Activated CD4-positive, alpha-beta T cell treated with anti-CD3 and anti-CD28 coated beads for 36 hours (primary cell): ENCODE measurements around the gene CD226. TPM values are rescaled to one million over a fixed set of nuclear protein-coding genes. Genes with fewer than 3 reads are reported as not detected.
"Not testable (repeated sequence)": the region's sequence is repeated elsewhere in the genome, so short reads cannot be mapped to it uniquely, and the experiment has no call there.

Source experiments
- ATAC-seq: fragments of 200-7000 bp; cut with Tn5 transposase; one replicate; pipeline ENCODE4 v1.10.0; 2021; ENCODE audit warnings: mild to moderate bottlenecking, moderate library complexity
- CTCF ChIA-PET: fragments of 350-600 bp; sonication (Branson Sonifier 250); formaldehyde crosslinking; loops from one replicate; lab custom pipeline; 2021; ENCODE audit warnings: antibody characterized with exemption; lab: Charles Lee
- POLR2A ChIA-PET: fragments of 350-600 bp; sonication (Branson Sonifier 250); formaldehyde crosslinking; loops from one replicate; lab custom pipeline; 2021; ENCODE audit warnings: antibody characterized with exemption, inconsistent platforms; lab: Charles Lee
- DNase-seq: peaks from one replicate; pipeline ENCODE4 v3.0.0-alpha.2; 2020
- H3K27ac Mint-ChIP-seq: one replicate; pipeline ENCODE4 v1.8.0; 2021; ENCODE audit warnings: mixed read lengths
- H3K27me3 Mint-ChIP-seq: one replicate; pipeline ENCODE4 v1.8.0; 2021; ENCODE audit warnings: mixed read lengths
- H3K36me3 Mint-ChIP-seq: one replicate; pipeline ENCODE4 v1.8.0; 2021; ENCODE audit warnings: low read depth, mixed read lengths
- H3K4me1 Mint-ChIP-seq: one replicate; pipeline ENCODE4 v1.8.0; 2021; ENCODE audit warnings: mixed read lengths
- H3K4me3 Mint-ChIP-seq: one replicate; pipeline ENCODE4 v1.8.0; 2021; ENCODE audit warnings: mild to moderate bottlenecking, moderate library complexity, mixed read lengths
- H3K9me3 Mint-ChIP-seq: one replicate; pipeline ENCODE4 v1.8.0; 2021; ENCODE audit warnings: low read depth, mixed read lengths
- intact Hi-C, 2 experiments: fragments of 100-400 bp; cut with DNase I in 1 of 2; cut with micrococcal nuclease in 1 of 2; formaldehyde crosslinking; loops; one replicate each; pipeline versions ENCODE4 v1.14.2 to v1.15.1; 2022 to 2024; cut with DNase I, micrococcal nuclease
- total RNA-seq, 2 experiments: library from RNA; stranded (reverse); gene quantifications; one replicate each; pipeline ENCODE4 v1.2.3, GENCODE V29; 2021

Gene CD226
- total RNA-seq, 2 experiments from 2014 or later, result 53.3 to 56.9 TPM

DNA sequence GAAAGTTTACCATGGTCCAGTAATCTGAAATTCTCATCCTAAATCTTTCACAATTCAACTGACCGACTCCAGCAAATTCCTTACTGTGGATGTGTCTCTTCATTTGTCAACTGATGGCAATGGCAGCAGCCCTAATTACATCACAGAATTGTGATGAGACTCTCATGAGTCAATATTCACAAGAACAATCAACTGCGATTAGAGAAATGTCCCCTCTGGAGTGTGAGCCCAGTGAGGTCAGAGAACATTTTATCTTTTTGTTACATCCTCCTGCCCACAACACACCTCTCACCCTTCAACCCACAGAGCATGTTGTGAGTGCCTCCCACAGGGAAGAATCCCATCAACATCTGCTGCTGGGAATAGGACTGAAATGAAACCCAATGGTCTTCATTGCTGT is 73.6 kb downstream of the CD226 start:
- CTCF ChIA-PET, result interaction anchor here (1.5 to 3.6 kb wide), 2 partner anchors 8 to 85 kb away, joined by 6 to 11 read pairs; no protein-coding TSS in a partner anchor
- peaks cover 63% of the 10 kb centered on the region for H3K36me3 Mint-ChIP-seq
- peak overlapping the region; percentile 12 for H3K27ac Mint-ChIP-seq
- H3K9me3 Mint-ChIP-seq, result no peaks in the 10 kb centered on the region
- H3K4me3 Mint-ChIP-seq, result no peak overlapping the region
- DNase-seq, result no peak
- no peaks in the 10 kb centered on the region for H3K27me3 Mint-ChIP-seq
- peaks cover 41% of the 10 kb centered on the region for H3K4me1 Mint-ChIP-seq
- intact Hi-C loops, result no loop called here
- no peak for ATAC-seq
- POLR2A ChIA-PET, result no interaction called here

- no peaks in the 10 kb centered on the region for H3K27me3 Mint-ChIP-seq
- ChIA-PET POLR2A (no interaction called here), CTCF (interaction anchor here (3.6 kb wide), 1 partner anchor 10 kb away, joined by 11 read pairs; no protein-coding TSS in a partner anchor)
- ATAC-seq (no peak), DNase-seq (no peak)
- H3K4me3 Mint-ChIP-seq, result no peak overlapping the region
- H3K9me3 Mint-ChIP-seq, result no peaks in the 10 kb centered on the region
- H3K27ac Mint-ChIP-seq, result no peak overlapping the region
- H3K36me3 Mint-ChIP-seq, result peaks cover 58% of the 10 kb centered on the region
- intact Hi-C loops, result no loop called here
- peaks cover 32% of the 10 kb centered on the region for H3K4me1 Mint-ChIP-seq
Observed at GRCh38 chr18:69872661-69873060, 75.0 kb downstream of the CD226 start.

DNA sequence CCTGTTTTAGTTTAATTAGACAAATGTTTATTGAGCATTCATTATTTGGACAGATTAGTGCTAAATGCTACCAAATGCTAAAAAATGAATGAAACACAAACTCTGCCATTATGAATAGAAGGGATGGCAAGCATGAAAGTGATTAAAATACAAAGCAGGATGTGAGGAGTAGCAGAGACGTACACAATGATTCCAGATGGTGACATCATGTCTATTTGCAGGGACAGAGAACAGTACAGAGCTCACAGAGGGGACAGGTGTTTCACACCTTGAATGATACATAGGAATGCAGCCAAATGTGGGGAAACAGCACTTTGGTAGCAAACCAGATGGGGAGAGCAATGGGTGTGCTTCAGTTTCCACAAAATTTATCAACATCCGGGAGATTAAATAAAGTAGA is 76.3 kb downstream of the CD226 start:
- peak overlapping the region; percentile 45 for H3K27ac Mint-ChIP-seq
- no peak for DNase-seq
- intact Hi-C loops, result no loop called here
- H3K27me3 Mint-ChIP-seq, result no peaks in the 10 kb centered on the region
- ChIA-PET CTCF (interaction anchor here (0.7 to 3.6 kb wide), 3 partner anchors 11 to 288 kb away, joined by 3 to 11 read pairs (median 3); no protein-coding TSS in a partner anchor), POLR2A (no interaction called here)
- H3K4me1 Mint-ChIP-seq, result peaks cover 27% of the 10 kb centered on the region
- no peak for ATAC-seq
- no peak overlapping the region for H3K4me3 Mint-ChIP-seq
- H3K36me3 Mint-ChIP-seq, result peaks cover 51% of the 10 kb centered on the region
- no peaks in the 10 kb centered on the region for H3K9me3 Mint-ChIP-seq

GRCh38 chr18:69870736-69871135 is 76.9 kb downstream of the CD226 start:
- no peak overlapping the region for H3K27ac Mint-ChIP-seq
- ChIA-PET POLR2A (no interaction called here), CTCF (interaction anchor here (0.6 to 3.6 kb wide), 4 partner anchors 12 to 288 kb away, joined by 3 to 11 read pairs (median 3); no protein-coding TSS in a partner anchor)

DNA sequence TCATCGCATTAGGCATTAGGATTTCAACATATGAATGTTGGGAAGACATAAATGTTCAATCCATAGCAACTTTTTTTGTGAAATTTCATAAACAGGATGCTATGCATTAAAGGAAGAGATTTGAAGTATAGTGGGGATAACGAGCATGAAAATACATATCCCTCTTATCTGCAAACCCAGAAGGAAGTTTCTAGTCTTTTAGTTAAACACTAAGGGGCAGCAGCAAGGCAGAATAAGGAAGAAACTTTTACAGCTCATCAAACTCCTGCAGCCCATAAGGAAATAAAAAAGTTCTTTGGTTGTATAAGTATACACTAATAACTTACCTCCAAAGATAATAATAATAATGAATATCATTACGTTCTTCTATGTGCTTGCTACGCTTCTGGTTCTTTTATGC is 81.5 kb downstream of the CD226 start:
- ChIA-PET CTCF (no interaction called here), POLR2A (no interaction called here)
- Mint-ChIP-seq H3K27me3 (no peaks in the 10 kb centered on the region), H3K27ac (no peak overlapping the region), H3K4me1 (peaks cover 12% of the 10 kb centered on the region), H3K36me3 (peaks cover 52% of the 10 kb centered on the region), H3K9me3 (no peaks in the 10 kb centered on the region), H3K4me3 (no peak overlapping the region)
- intact Hi-C loops, result no loop called here
- ATAC-seq, result no peak
- DNase-seq, result no peak

More at GRCh38 chr18:69870736-69871135, 76.9 kb downstream of the CD226 start:
- Mint-ChIP-seq H3K4me1 (peaks cover 25% of the 10 kb centered on the region), H3K9me3 (no peaks in the 10 kb centered on the region), H3K27me3 (no peaks in the 10 kb centered on the region), H3K4me3 (no peak overlapping the region), H3K36me3 (peaks cover 53% of the 10 kb centered on the region)
- ATAC-seq (no peak), DNase-seq (no peak)
- intact Hi-C loops, result no loop called here

- no peak for ATAC-seq
- H3K27me3 Mint-ChIP-seq, result no peaks in the 10 kb centered on the region
Observed at GRCh38 chr18:69865776-69866175, 81.9 kb downstream of the CD226 start.

DNA sequence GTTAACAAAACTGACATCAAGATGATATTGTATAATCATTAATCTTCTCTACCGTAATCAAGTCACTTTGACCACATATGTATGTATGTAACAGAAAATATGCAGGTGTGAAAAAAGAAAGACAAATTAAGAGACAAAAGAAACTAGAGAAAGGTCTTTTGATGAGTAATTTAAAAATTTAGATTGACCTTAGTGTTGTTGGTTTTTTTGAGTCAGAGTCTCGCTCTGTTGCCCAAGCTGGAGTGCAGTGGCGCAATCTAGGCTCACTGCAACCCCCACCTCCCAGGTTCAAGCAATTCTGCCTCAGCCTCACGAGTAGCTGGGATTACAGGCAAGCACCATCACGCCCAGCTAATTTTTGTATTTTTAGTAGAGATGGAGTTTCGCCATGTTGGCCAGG is 82.9 kb downstream of the CD226 start:
- Mint-ChIP-seq H3K36me3 (peaks cover 48% of the 10 kb centered on the region), H3K27ac (peak overlapping the region; percentile 37), H3K4me1 (peaks cover 10% of the 10 kb centered on the region)
- intact Hi-C loops, H3K9me3 Mint-ChIP-seq, H3K27me3 Mint-ChIP-seq, POLR2A ChIA-PET, H3K4me3 Mint-ChIP-seq: not testable (repeated sequence)
- peak; percentile 53 for ATAC-seq
- CTCF ChIA-PET, result interaction anchor here (1.4 kb wide), 1 partner anchor 12 kb away, joined by 3 read pairs; no protein-coding TSS in a partner anchor
- DNase-seq, result peak; percentile 29

More at GRCh38 chr18:69865776-69866175, 81.9 kb downstream of the CD226 start:
- Mint-ChIP-seq H3K4me1 (peaks cover 10% of the 10 kb centered on the region), H3K4me3 (no peak overlapping the region), H3K9me3 (no peaks in the 10 kb centered on the region), H3K36me3 (peaks cover 49% of the 10 kb centered on the region), H3K27ac (no peak overlapping the region)
- CTCF ChIA-PET, result no interaction called here
- POLR2A ChIA-PET, result no interaction called here
- intact Hi-C loops, result no loop called here
- no peak for DNase-seq

DNA sequence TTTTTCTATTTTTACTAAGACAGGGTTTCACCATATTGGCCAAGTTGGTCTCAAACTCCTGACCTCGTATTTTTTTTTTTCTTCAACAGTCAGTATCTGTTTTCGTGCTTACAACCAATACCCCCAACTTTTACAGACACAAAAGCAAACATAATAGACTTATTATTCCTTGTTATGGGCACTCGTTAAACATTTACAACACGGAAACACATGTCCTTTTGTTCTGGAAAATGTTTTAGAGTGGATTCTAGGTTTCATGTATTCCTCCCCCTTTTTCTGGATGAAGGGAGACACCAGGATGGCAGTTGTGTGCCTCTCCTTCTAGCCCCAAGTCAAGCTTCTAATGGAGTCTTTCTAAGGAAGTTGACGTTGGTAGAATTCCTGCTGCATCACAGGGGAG is 88.8 kb downstream of the CD226 start:
- intact Hi-C loops, result no loop called here
- H3K4me1 Mint-ChIP-seq, result no peaks in the 10 kb centered on the region
- H3K4me3 Mint-ChIP-seq, result no peak overlapping the region
- no peaks in the 10 kb centered on the region for H3K27me3 Mint-ChIP-seq
- no peak overlapping the region for H3K27ac Mint-ChIP-seq
- peaks cover 33% of the 10 kb centered on the region for H3K36me3 Mint-ChIP-seq
- ATAC-seq, result no peak
- H3K9me3 Mint-ChIP-seq, result no peaks in the 10 kb centered on the region
- CTCF ChIA-PET, result interaction anchor here (0.7 kb wide), 1 partner anchor 268 kb away, joined by 3 read pairs; no protein-coding TSS in a partner anchor
- POLR2A ChIA-PET, result no interaction called here
- DNase-seq, result no peak

DNA sequence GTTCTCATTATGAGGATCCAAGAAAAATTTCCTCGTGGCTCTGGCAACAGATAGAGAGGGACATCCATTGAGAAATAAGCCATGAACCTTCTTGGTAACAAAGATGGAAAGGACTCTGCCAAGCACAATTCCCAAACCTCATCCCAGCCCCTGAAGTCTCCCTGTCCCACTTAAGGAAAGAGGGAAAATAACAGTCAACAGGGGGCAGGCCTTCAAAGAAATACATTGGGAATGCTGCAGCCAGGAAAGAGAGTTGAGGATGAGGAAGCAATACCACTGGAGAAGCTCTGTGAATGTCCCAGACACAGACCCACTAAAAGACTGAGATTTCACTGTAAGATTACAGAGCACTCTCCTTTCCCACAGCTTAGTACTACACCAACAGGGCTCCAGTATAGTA is 93.2 kb downstream of the CD226 start:
- Mint-ChIP-seq H3K36me3 (peaks cover 19% of the 10 kb centered on the region), H3K4me1 (no peaks in the 10 kb centered on the region), H3K27me3 (no peaks in the 10 kb centered on the region), H3K27ac (no peak overlapping the region), H3K9me3 (no peaks in the 10 kb centered on the region), H3K4me3 (no peak overlapping the region)
- no peak for DNase-seq
- CTCF ChIA-PET, result interaction anchor here (1.2 kb wide), 1 partner anchor 14 kb away, joined by 3 read pairs; no protein-coding TSS in a partner anchor
- intact Hi-C loops, result no loop called here
- POLR2A ChIA-PET, result no interaction called here
- ATAC-seq, result no peak

GRCh38 chr18:69853051-69853450 is 94.6 kb downstream of the CD226 start:
- intact Hi-C loops, result no loop called here
- Mint-ChIP-seq H3K9me3 (no peaks in the 10 kb centered on the region), H3K4me1 (no peaks in the 10 kb centered on the region), H3K4me3 (no peak overlapping the region), H3K36me3 (peaks cover 14% of the 10 kb centered on the region), H3K27ac (no peak overlapping the region), H3K27me3 (no peaks in the 10 kb centered on the region)
- DNase-seq (no peak), ATAC-seq (no peak)
- CTCF ChIA-PET, result interaction anchor here (1.0 kb wide), 1 partner anchor 11 kb away, joined by 3 read pairs; no protein-coding TSS in a partner anchor
- POLR2A ChIA-PET, result no interaction called here

- Mint-ChIP-seq H3K27me3 (no peaks in the 10 kb centered on the region), H3K36me3 (no peaks in the 10 kb centered on the region), H3K27ac (no peak overlapping the region), H3K4me1 (no peaks in the 10 kb centered on the region), H3K4me3 (no peak overlapping the region), H3K9me3 (no peaks in the 10 kb centered on the region)
- intact Hi-C loops, result no loop called here
- DNase-seq (no peak), ATAC-seq (no peak)
- ChIA-PET POLR2A (no interaction called here), CTCF (interaction anchor here (0.7 to 0.9 kb wide), 2 partner anchors 142 to 241 kb away, joined by 3 read pairs; no protein-coding TSS in a partner anchor)
Observed at GRCh38 chr18:69845593-69846506, 101.8 kb downstream of the CD226 start.
